ENCODE results near the gene C1R. TPM values are rescaled to one million over a fixed set of nuclear protein-coding genes. Genes with fewer than 3 reads are reported as not detected.

C1R gene
- 11.9 and 12.6 TPM in 2 replicates for total RNA-seq

DNA sequence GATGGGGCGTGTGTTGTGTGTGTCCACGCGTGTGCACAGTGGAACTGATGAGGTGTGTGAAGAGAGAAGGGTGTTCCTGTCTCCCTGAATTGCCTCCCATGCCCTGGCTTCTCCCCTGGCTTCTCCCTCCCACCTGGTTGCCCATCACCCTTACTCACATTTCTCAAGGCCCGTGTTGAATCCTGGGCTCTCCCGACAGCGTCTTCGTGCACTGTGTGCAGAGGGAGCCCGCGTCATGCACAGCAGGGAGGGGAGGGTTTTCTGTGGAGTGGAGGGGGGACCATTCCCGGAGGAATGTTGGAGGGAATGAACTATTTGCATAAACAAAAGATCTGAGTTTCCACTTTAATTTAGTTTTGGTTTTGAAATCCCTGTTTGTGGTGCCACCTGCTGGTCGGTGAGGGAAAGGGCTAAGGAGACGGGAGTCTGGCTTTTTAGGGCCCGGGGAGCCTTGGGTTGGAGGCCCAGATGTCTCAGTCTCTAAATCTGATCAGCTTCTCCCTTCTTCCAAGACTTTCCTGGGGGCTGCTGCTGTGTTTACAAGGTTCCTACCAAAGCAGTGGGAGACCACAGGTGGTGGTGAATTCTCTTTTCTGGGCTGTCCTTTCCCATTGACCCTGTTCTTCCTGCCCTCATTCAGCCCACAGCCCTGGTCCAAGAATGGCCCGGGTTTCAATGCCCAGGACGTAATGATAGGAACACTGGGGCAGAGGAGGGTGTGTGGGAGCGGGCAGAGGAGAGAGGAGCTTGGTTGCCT, at the start of gene C1R:
Gene C1R (minus strand): TSS at position 217 of the 757 bp plus-strand sequence. CDS start 57 bp downstream, at position 160.

DNA sequence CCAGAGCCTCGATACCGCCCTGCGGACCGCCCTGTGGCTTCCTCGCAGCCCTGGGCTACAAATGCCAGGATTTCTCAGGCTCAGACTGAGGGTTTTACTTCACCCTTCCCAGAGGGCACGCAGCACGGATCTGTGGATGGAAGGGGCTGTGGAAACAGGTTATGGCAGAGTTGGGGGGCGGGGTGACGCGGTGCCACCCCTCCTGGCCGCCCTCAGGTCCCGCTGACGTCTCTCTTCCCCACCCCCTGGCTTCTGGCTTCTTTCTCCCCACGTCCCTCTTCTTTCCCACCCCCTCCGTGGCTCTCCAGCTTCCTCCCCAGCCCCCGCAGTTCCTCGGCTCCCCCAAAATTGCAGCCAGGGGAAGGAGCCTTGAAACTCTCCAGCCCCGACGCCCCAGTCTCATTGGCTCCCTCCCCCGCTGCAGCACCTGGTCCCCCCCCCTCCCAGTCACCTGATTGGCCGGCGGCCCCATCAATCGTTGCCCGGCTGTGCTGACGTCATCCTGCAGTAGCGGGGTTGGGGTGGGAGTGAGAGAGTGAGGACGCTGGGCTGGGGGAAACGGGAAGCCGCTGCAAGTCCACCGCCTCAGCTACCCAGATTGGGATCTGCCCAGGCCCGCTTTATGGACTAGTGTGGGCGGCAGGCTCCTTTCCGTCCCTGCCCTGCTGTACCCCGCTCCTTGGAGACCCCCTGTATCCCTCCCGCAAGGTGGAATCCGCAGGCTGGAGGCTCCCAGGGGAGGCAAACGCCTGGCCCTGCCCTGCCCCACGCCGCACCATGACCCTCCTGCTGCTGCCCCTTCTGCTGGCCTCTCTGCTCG, 37.8 kb upstream of the C1R start, which contains the start of gene CLSTN3:
Gene CLSTN3 (plus strand): TSS at position 500 of the 820 bp plus-strand sequence. CDS start 278 bp downstream, at position 778.

DNA sequence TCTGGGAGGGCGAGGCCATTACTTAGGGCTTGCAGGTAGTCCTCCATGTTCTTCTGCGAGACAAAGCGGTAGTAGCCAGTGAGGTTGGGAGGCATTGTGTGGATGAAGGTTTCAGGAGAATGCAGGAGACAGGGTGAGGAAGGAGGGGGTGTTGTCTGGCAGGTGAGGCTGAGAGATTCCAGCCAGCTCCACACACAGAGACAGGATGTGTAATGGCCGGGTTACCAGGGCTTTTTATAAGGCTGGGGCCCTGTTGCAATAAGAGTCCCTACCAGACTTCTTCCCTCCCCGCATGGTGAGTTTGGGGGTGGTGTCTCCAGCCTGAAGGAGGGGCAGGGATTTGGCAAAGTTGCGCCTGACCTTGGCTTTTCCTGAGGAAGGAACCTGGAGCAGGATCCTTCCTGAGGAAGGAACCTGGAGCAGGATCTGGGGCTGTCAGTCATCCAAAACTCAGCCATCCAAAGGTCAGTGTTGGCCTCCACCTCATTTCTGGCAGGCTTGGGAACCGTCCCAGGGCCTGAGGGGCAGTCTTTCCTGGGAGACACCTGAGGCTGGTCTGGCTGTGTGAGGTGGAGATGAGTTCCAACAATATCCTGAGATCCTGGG, 36.5 kb upstream of the C1R start, which contains the start of gene RBP5:
Gene RBP5 (minus strand): TSS at position 209 of the 606 bp plus-strand sequence. CDS start 114 bp downstream, at position 95.

DNA sequence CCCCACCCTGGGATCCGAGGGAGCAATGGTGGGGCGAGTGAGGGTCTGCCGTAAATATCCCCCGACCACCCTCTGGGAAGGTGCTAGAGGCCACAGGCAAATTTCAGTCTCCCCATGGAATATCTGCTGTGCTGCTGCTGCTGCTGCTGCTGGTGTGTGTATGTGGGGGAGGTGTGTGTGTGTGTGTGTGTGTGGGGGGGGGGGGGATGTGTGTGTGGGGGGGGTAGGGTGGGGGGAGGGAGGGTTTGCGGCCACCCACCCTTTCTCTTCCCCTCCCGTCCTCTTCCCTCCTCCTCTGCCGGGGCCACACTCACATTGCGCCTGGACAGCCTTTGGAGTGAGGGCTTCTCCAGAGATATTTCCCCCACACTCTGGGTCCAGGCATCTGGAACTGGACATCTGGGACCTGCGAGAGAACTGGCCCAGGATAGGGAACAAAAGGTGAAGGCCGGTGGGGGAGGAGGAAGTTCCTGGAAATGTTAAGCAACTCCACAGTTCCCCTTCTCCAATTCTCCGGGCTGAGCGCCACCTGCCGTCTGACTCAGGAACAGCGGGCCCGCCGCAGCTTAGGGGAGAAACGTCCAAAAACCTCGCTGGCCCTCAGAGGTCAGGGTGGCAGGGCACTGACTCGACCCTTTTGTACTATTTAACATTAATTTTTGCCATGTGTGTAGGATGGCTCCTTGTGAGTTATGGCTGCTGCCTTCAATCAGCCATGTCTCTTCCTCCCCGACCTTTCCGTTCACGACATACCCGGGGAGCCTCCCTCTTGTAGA, 16.7 kb upstream of the C1R start, which contains the start of gene C1RL:
Gene C1RL (minus strand): TSS at position 419 of the 776 bp plus-strand sequence. CDS start 34 bp downstream, at position 385.

DNA sequence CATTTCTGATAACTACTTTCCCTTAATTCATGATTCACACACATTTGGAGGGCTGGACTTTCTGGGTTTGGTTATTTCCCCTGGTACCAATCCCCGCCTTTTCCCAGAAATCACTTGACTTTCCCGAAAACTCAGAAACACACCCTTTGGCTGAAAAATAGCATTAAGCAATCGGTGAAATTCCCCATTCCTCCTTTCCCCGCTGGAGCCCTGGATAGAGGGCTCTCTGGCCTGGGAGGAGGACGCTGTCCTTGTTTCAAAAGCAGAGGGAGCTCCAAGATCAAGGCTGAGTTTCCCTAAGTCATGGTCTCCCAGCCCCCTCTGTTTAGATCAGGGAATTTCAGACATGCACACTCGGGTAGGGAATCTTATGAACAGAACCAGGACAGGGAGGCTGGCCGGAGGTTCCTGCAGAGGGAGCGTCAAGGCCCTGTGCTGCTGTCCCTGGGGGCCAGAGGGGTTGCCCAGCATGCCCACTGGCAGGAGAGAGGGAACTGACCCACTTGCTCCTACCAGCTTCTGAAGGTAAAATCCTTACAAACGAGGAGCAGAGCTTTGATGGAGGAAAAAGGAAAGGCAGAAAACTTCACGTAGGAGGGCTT, 31.8 kb downstream of the C1R start, which contains the start of gene C1S:
Gene C1S (plus strand): TSS at position 366 of the 602 bp plus-strand sequence. CDS start 1,195 bp downstream, outside the sequence.

Other genes starting within 250 kb of the C1R start
- gene CDCA3, start 241.2 kb downstream of the C1R start, total RNA-seq = 16.6 and 52.9 TPM in 2 replicates
- gene USP5, start 240.3 kb downstream of the C1R start, total RNA-seq = 62.9 and 69.8 TPM in 2 replicates
- 989 and 1,326 TPM in 2 replicates for gene TPI1, start 224.9 kb downstream of the C1R start, total RNA-seq
- gene SPSB2, start 219.1 kb downstream of the C1R start, total RNA-seq = 12.8 and 13.2 TPM in 2 replicates
- gene LRRC23, start 187.6 kb downstream of the C1R start, total RNA-seq = 4.1 and 6.2 TPM in 2 replicates
- gene ENO2, start 177.9 kb downstream of the C1R start, total RNA-seq = 0.68 and 2.1 TPM in 2 replicates
- 8.4 and 17.5 TPM in 2 replicates for gene ATN1, start 164.5 kb downstream of the C1R start, total RNA-seq
- not detected in 2 replicates for gene RNU7-1, start 148.6 kb downstream of the C1R start, total RNA-seq
- gene C12orf57, start 148.4 kb downstream of the C1R start, total RNA-seq = 146 and 147 TPM in 2 replicates
- 20.9 and 24.3 TPM in 2 replicates for gene PTPN6, start 141.1 kb downstream of the C1R start, total RNA-seq
- 300 and 356 TPM in 2 replicates for gene PHB2, start 121.8 kb downstream of the C1R start, total RNA-seq
- gene EMG1, start 121.5 kb downstream of the C1R start, total RNA-seq = 87.1 and 114 TPM in 2 replicates
- gene LPCAT3, start 74.0 kb downstream of the C1R start, total RNA-seq = 17.3 and 32.2 TPM in 2 replicates
- gene C1S, start 31.7 kb downstream of the C1R start, total RNA-seq = 1.9 and 6.0 TPM in 2 replicates
- 19.4 and 29.4 TPM in 2 replicates for gene C1RL, start 16.8 kb upstream of the C1R start, total RNA-seq
- not detected in 2 replicates for gene RBP5, start 36.4 kb upstream of the C1R start, total RNA-seq
- 6.4 and 17.6 TPM in 2 replicates for gene CLSTN3, start 37.9 kb upstream of the C1R start, total RNA-seq
- gene PEX5, start 97.2 kb upstream of the C1R start, total RNA-seq = 12.9 and 13.4 TPM in 2 replicates
- not detected in 2 replicates for gene ACSM4, start 211.6 kb upstream of the C1R start, total RNA-seq